Neutrophil (primary cell): ENCODE data around the gene PSIP1.
"Not testable (repeated sequence)": the region's sequence is repeated elsewhere in the genome, so short reads cannot be mapped to it uniquely, and the experiment has no call there.

Source experiments
- H3K27ac ChIP-seq: fragments of 200-600 bp; sonication (generic); 2 replicates; pipeline ENCODE4 v1.5.1; 2016; ENCODE audit warnings: mild to moderate bottlenecking, moderate library complexity
- H3K27me3 ChIP-seq: fragments of 200-600 bp; sonication (generic); 2 replicates; pipeline ENCODE4 v1.6.0; 2016; ENCODE audit warnings: mild to moderate bottlenecking
- H3K36me3 ChIP-seq: fragments of 200-600 bp; sonication (generic); 2 replicates; pipeline ENCODE4 v1.5.1; 2017
- H3K4me1 ChIP-seq, 2 experiments: fragments of 200-600 bp in 1 of 2; sonication (generic) in 1 of 2; 1 replicate in 1 of 2; 2 replicates in 1 of 2; pipeline versions ENCODE4 v1.5.1 to v1.6.1; 2013 to 2016; ENCODE audit warnings: low read depth in 1 of 2, low read length in 1 of 2, mild to moderate bottlenecking in 1 of 2, moderate library complexity in 1 of 2; ENCODE audit not compliant: control insufficient read depth in 1 of 2, insufficient read depth in 1 of 2
- H3K4me3 ChIP-seq, 2 experiments: fragments of 200-600 bp in 1 of 2; sonication (generic) in 1 of 2; 1 replicate in 1 of 2; 2 replicates in 1 of 2; pipeline ENCODE4 v1.5.1; 2013 to 2016; ENCODE audit warnings: low read depth in 1 of 2, low read length in 1 of 2, mild to moderate bottlenecking in 1 of 2, moderate library complexity in 1 of 2
- H3K9me3 ChIP-seq: fragments of 200-600 bp; sonication (generic); 2 replicates; pipeline ENCODE4 v1.5.1; 2016
- TF ChIP-seq, protein P1 (sequence below): fragments of 200-600 bp; sonication (generic); IDR thresholded peaks from 2 replicates; pipeline ENCODE4 v1.5.1; 2016; ENCODE audit warnings: antibody characterized with exemption

PSIP1 gene

DNA sequence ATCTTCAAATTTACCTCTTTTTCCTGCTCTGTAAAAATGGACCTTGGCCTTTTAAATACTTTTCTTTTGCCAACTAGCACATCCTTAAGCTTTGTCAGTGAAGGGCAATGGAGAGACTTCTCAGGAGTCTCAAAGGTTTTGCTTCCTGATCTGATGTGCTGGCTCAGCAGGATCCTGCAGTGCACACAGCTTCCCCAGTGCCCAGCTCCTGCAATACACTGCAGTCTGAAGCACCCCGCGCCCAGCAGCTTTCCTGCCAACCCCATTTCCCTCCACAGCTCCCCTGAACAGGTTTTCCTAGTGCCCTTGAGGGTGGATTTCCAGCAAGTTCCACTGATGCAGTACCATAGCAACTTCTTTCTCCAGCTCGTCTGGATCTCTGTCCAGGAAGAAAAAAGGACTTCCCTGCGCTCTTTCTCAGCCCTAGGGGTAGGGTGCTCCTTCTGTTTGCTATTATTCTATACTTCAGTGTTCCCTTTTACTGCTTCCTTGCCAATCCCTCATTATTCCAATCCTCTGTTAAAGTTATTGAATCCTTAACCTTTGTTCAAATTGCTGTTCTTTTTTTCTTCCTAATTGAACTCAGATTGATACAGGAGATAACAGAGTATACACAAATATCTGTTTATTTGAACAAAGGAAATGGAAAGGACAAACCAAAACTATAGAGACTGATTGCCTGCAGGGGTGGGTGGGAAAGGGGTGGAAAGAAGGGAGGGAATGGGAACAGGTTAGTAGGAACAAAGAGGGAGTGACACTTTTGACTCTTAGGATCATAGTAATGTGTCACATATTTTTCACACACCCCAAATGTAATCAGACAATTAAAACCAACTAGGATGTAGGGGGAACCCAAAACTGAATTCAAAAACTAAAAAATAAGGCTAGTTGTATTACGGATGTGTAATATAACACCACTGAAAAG is 79.6 kb downstream of the PSIP1 start:
- Histone ChIP-seq H3K4me1 (peaks cover 0 to 8% of the 10 kb centered on the region in 2 experiments), H3K27ac (no peak overlapping the region), H3K36me3 (peaks cover 14% of the 10 kb centered on the region), H3K27me3 (no peaks in the 10 kb centered on the region), H3K9me3 (no peaks in the 10 kb centered on the region), H3K4me3 (no peak overlapping the region)
- TF ChIP-seq, protein P1, sequence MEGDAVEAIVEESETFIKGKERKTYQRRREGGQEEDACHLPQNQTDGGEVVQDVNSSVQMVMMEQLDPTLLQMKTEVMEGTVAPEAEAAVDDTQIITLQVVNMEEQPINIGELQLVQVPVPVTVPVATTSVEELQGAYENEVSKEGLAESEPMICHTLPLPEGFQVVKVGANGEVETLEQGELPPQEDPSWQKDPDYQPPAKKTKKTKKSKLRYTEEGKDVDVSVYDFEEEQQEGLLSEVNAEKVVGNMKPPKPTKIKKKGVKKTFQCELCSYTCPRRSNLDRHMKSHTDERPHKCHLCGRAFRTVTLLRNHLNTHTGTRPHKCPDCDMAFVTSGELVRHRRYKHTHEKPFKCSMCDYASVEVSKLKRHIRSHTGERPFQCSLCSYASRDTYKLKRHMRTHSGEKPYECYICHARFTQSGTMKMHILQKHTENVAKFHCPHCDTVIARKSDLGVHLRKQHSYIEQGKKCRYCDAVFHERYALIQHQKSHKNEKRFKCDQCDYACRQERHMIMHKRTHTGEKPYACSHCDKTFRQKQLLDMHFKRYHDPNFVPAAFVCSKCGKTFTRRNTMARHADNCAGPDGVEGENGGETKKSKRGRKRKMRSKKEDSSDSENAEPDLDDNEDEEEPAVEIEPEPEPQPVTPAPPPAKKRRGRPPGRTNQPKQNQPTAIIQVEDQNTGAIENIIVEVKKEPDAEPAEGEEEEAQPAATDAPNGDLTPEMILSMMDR = no peak

DNA sequence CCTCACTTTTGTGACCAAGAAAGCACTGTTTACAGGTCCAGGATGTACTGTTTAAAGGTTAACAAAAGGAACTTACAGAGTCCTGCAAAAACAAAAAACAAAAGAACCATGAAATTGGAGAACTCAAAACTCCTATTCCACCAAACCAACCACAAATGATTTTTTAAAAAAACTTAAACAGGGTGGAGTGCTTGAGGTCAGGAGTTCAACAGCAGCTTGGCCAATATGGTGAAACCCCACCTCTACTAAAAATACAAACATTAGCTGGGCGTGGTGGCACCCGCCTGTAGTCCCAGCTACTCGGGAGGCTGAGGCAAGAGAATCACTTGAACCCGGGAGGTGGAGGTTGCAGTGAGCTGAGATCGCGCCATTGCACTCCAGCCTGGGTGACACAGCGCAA is 83.1 kb downstream of the PSIP1 start:
- H3K36me3 ChIP-seq = peaks cover 18% of the 10 kb centered on the region
- H3K9me3 ChIP-seq, H3K27me3 ChIP-seq, H3K27ac ChIP-seq, H3K4me3 ChIP-seq: not testable (repeated sequence)
- peaks cover 12 to 15% of the 10 kb centered on the region in 2 experiments for H3K4me1 ChIP-seq

DNA sequence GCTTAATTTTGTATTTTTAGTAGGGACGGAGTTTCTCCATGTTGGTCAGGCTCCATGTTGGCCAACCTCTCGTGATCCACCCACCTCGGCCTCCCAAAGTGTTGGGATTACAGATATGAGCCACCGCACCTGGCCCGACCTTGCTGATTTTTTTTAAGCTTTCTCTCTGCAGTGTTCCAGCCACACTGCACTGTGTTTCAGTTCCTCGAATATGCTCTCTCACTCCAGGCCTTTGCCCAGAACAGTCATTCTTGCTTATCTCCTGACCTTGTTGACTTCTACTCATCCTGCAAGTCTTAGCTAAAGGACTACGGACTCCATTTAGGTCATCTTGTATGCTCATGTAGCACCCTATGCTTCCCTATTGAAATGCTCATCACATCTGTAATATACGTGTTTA is 84.8 kb downstream of the PSIP1 start:
- no peaks in the 10 kb centered on the region for H3K27me3 ChIP-seq
- no peak overlapping the region for H3K4me3 ChIP-seq
- H3K27ac ChIP-seq = no peak overlapping the region
- TF ChIP-seq, protein P1 = no peak
- no peaks in the 10 kb centered on the region for H3K9me3 ChIP-seq
- peaks cover 18% of the 10 kb centered on the region for H3K36me3 ChIP-seq
- peaks cover 17 to 18% of the 10 kb centered on the region in 2 experiments for H3K4me1 ChIP-seq

DNA sequence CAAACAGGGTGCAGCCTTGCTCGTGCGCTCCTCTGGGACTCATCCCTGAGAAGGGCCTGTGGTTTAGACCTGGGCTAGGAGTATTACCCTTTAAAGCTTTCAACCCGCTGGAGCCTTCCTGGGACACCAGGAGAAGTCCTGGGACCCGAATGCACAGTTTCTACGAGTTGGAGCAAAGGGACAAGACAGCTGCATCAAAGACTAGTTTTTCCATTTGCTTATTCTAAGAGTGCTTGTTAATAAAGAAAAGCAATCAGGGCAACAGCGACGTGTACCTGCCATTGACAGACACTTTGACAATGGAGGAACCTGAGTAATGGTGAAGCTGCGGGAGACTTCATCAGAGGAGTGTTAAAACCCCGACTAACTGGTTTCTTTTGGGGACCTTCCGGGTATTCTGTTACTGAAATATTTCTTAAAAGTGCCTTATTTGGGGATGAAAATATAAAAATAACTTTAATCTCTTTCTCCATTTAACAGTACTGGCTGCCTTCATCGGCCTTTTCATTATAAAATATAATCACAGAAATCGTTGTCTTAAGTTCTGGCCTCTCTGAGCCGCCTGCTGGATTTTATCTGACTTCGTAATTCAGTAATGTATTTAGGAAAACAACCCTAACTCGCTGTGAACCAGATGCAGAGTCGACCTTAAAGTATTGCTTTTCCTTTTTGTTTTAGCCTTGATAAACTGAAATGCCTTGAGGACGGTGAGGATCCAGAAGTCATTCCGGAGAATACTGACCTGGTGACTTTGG is 87.4 kb downstream of the PSIP1 start:
- Histone ChIP-seq H3K27me3 (no peaks in the 10 kb centered on the region), H3K9me3 (no peaks in the 10 kb centered on the region), H3K4me3 (peak overlapping the region; percentile 77 to 91), H3K4me1 (peaks cover 17 to 18% of the 10 kb centered on the region in 2 experiments), H3K36me3 (peaks cover 18% of the 10 kb centered on the region), H3K27ac (peak overlapping the region; percentile 66)
- TF ChIP-seq, protein P1 = no peak

DNA sequence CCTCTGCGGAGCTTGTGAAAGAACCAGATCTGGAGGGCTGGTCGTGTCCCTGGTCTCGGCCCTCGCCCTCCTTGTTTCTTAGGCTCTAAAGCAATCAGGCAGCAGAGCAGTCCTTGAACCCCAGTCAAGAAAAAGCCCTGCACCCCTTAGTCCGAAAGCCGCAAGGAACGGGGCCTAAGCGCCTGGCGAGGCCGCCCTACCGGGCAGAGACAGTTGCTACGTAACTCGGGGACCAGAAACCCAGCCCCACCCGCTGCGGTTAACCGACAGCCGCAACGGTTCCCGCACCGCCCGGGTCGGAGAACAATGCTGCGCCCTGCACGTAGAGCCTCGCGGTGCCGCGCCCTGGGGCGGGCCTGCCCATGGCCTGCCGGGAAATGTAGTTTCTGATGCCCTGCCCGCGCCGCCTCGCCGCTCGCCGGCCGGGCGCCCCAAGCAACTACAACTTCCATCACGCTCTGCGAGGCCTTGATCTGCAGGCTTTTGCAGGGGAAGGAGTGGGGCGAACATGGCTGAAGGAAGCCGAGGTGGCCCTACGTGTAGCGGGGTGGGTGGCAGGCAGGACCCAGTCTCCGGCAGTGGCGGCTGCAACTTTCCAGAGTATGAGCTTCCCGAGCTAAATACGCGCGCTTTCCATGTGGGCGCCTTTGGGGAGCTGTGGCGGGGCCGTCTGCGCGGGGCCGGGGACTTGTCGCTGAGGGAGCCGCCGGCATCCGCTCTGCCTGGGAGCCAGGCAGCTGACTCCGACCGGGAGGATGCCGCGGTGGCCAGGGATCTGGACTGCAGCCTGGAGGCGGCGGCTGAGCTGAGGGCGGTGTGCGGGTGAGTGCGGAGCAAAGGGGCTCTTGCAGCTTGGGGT is 88.2 kb downstream of the PSIP1 start, which contains the start of gene SNAPC3:
TSS of gene SNAPC3 (plus strand) at position 505 of the 859 bp plus-strand sequence. CDS start at position 509, 4 bp downstream.
- TF ChIP-seq, protein P1 = peak; percentile 48
- Histone ChIP-seq H3K27me3 (no peaks in the 10 kb centered on the region), H3K36me3 (peaks cover 18% of the 10 kb centered on the region), H3K9me3 (no peaks in the 10 kb centered on the region), H3K4me3 (peak within 1 kb of the TSS; percentile 77 to 91), H3K27ac (peak within 1 kb of the TSS; percentile 66), H3K4me1 (peaks cover 17 to 18% of the 10 kb centered on the region in 2 experiments)
